Natural killer cell (primary cell): ENCODE data around the gene PUM2. TPM values are rescaled to one million over a fixed set of nuclear protein-coding genes. Genes with fewer than 3 reads are reported as not detected.

Source experiments
- ATAC-seq, 3 donors: fragments of 150-1000 bp in 2 of 3; fragments of 200-7000 bp in 1 of 3; cut with Tn5 transposase; 1 replicate in 1 of 3; 2 replicates in 2 of 3; pipeline ENCODE4 v1.10.0; 2021; ENCODE audit warnings: mild to moderate bottlenecking in 2 of 3, moderate library complexity in 2 of 3
- DNase-seq, 2 donors: peaks; one replicate each; pipeline versions ENCODE4 v3.0.0 to v3.0.0-alpha.2; 2013 to 2021; ENCODE audit warnings: mixed read lengths in 1 of 2
- H3K27ac ChIP-seq: one replicate; pipeline ENCODE4 v1.5.1; 2013; ENCODE audit warnings: mild to moderate bottlenecking, low read length
- H3K27me3 ChIP-seq: one replicate; pipeline ENCODE4 v1.6.1; 2013; ENCODE audit warnings: low read length; ENCODE audit not compliant: control insufficient read depth, insufficient read depth
- H3K36me3 ChIP-seq: one replicate; pipeline ENCODE4 v1.6.1; 2013; ENCODE audit warnings: low read length; ENCODE audit not compliant: control insufficient read depth, insufficient read depth
- H3K4me1 ChIP-seq: one replicate; pipeline ENCODE4 v1.6.1; 2013; ENCODE audit warnings: low read length; ENCODE audit not compliant: control insufficient read depth, insufficient read depth
- H3K4me3 ChIP-seq: one replicate; pipeline ENCODE4 v1.5.1; 2013; ENCODE audit warnings: low read length
- H3K9me3 ChIP-seq: one replicate; pipeline ENCODE4 v1.6.1; 2013; ENCODE audit warnings: low read length; ENCODE audit not compliant: control insufficient read depth, insufficient read depth
- H3K27ac Mint-ChIP-seq, 2 donors: one replicate each; pipeline ENCODE4 v1.8.0; 2022; ENCODE audit warnings: mild to moderate bottlenecking in 2 of 2, mixed read lengths in 2 of 2, moderate library complexity in 1 of 2
- H3K27me3 Mint-ChIP-seq, 2 donors: one replicate each; pipeline ENCODE4 v1.8.0; 2022; ENCODE audit warnings: low read depth in 2 of 2, mixed read lengths in 2 of 2
- H3K36me3 Mint-ChIP-seq: one replicate; pipeline ENCODE4 v1.8.0; 2022; ENCODE audit warnings: mixed read lengths
- H3K4me1 Mint-ChIP-seq, 2 donors: one replicate each; pipeline ENCODE4 v1.8.0; 2022; ENCODE audit warnings: mixed read lengths in 2 of 2
- H3K4me3 Mint-ChIP-seq: one replicate; pipeline ENCODE4 v1.8.0; 2022; ENCODE audit warnings: mild to moderate bottlenecking, moderate library complexity, mixed read lengths
- H3K9me3 Mint-ChIP-seq, 2 donors: one replicate each; pipeline ENCODE4 v1.8.0; 2022; ENCODE audit warnings: mixed read lengths in 2 of 2
- WGBS: methylation state at CpG from one replicate; pipeline ENCODE4 v1.1.7; 2013; ENCODE audit warnings: missing lambda C conversion rate; ENCODE audit not compliant: insufficient coverage; 5-methylcytosine and 5-hydroxymethylcytosine counted together
- intact Hi-C: fragments of 100-400 bp; cut with micrococcal nuclease; formaldehyde crosslinking; loops from one replicate; pipeline ENCODE4 v1.14.2; 2022
- total RNA-seq, 4 donors: library from RNA; stranded (reverse); fragments of 120-200 nt in 1 of 4; gene quantifications; one replicate each; pipeline versions ENCODE4 v1.2.3 to v1.2.4, GENCODE V29; 2013 to 2022
- TF ChIP-seq, protein P1 (sequence below): fragments of 200-600 bp; IDR thresholded peaks from one replicate; pipeline ENCODE4 v1.8.0; 2022; ENCODE audit warnings: antibody characterized with exemption

The PUM2 gene
- total RNA-seq, 3 donors from 2014 or later (not counting 1 experiment from before 2014, with no cell fraction given) = 115 to 157 (median 130) TPM

DNA sequence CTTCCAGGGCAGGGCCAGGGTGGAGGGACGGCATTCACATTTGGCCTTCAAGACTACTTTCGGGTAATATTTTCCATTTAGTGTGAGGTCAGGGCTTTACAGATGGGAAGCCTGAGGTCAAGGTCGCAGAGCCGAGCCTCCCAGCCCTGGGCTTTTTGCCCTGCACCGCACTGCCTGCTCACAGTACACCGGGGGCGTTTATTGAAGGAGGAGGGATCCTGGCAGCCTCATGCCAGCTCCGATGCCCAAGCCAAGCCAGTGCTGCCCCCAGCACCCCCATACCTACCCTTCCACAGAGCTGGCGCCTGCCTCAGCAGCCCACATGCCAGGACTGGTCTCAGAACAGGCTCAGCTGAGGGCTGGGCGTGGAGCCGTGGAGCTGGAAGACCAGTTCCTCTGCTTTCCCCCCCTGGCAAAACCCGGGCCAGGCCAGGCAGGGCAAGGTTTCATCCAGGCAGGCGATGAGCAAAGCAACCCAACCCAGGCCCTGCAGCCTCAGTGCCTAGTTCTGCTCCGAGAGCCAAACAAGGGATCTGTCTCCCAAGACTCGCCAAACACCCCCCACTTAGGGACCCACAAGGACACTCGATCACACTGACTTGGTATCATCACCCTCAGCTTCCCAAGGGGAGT lies 137.7 kb downstream of the PUM2 start:
- H3K4me1 Mint-ChIP-seq = no peaks in the 10 kb centered on the region
- Histone ChIP-seq H3K4me3 (no peak overlapping the region), H3K27ac (no peak overlapping the region), H3K9me3 (no peaks in the 10 kb centered on the region), H3K27me3 (no peaks in the 10 kb centered on the region), H3K36me3 (no peaks in the 10 kb centered on the region), H3K4me1 (no peaks in the 10 kb centered on the region)
- H3K36me3 Mint-ChIP-seq = no peaks in the 10 kb centered on the region
- no peak for ATAC-seq
- no peaks in the 10 kb centered on the region for H3K27me3 Mint-ChIP-seq
- no peaks in the 10 kb centered on the region for H3K9me3 Mint-ChIP-seq
- H3K27ac Mint-ChIP-seq = no peak overlapping the region
- 90% methylated on average over 16 of the region's 16 CpGs for WGBS
- intact Hi-C loops = no loop called here
- TF ChIP-seq, protein P1, sequence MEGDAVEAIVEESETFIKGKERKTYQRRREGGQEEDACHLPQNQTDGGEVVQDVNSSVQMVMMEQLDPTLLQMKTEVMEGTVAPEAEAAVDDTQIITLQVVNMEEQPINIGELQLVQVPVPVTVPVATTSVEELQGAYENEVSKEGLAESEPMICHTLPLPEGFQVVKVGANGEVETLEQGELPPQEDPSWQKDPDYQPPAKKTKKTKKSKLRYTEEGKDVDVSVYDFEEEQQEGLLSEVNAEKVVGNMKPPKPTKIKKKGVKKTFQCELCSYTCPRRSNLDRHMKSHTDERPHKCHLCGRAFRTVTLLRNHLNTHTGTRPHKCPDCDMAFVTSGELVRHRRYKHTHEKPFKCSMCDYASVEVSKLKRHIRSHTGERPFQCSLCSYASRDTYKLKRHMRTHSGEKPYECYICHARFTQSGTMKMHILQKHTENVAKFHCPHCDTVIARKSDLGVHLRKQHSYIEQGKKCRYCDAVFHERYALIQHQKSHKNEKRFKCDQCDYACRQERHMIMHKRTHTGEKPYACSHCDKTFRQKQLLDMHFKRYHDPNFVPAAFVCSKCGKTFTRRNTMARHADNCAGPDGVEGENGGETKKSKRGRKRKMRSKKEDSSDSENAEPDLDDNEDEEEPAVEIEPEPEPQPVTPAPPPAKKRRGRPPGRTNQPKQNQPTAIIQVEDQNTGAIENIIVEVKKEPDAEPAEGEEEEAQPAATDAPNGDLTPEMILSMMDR = no peak
- DNase-seq = no peak
- no peak overlapping the region for H3K4me3 Mint-ChIP-seq

DNA sequence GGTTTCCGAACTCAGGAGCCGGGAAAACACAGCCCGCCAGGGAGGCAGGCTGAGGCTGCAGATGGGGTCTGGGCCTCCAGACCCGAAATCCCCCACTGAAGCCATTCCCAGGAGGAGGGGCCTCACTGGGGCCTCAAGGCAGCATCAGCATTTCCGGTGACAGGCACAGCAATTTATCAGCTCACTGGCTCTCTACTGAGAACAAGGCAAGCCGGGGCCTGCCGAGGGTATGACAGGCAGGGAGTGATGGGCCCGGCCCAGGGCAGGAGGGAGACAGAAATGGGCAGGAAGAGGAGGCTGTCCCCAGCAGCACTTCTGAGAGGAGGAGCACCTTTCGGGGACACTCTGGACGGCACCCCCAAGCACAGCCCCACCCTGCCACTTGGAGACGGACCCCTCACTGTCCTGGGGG lies 138.2 kb downstream of the PUM2 start:
- WGBS = 60% methylated on average over 11 of the region's 11 CpGs
- H3K27ac ChIP-seq = no peak overlapping the region
- Mint-ChIP-seq H3K4me1 (no peaks in the 10 kb centered on the region), H3K9me3 (no peaks in the 10 kb centered on the region), H3K27me3 (no peaks in the 10 kb centered on the region), H3K4me3 (no peak overlapping the region), H3K27ac (no peak overlapping the region), H3K36me3 (no peaks in the 10 kb centered on the region)
- no peaks in the 10 kb centered on the region for H3K27me3 ChIP-seq
- intact Hi-C loops = no loop called here
- H3K4me1 ChIP-seq = no peaks in the 10 kb centered on the region
- H3K4me3 ChIP-seq = no peak overlapping the region
- H3K9me3 ChIP-seq = no peaks in the 10 kb centered on the region
- TF ChIP-seq, protein P1 = no peak
- H3K36me3 ChIP-seq = no peaks in the 10 kb centered on the region
- ATAC-seq (no peak), DNase-seq (no peak)

DNA sequence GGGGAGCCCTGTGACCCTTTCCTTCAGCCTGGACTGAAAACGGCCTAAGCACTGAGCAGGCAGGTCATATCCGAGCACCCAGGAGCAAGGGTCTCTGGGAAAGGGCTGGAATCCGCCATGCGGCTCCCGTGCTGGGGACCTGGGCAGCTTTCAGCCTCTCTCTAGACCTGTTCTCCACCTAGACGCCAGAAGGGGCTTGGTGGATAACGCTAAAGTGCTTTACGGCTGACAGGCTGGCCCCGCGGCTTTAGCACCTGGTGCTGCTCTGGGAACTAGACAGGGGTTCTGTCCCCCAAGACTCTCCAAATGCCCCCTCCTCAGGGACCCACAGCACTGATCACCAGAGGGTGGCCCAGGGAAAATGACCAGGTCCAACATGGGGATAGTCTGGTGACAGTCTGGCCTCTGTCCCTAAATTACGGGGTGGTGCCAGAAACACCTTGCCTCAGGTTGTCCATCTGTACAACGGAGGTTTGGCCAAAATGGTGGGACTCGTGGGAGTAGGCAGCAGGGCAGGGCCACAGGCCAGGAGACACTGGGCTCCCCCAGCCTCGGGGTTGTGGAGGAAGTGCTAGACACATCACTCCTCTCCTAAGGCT lies 138.7 kb downstream of the PUM2 start:
- intact Hi-C loops = no loop called here
- no peaks in the 10 kb centered on the region for H3K36me3 Mint-ChIP-seq
- no peaks in the 10 kb centered on the region for H3K27me3 Mint-ChIP-seq
- no peaks in the 10 kb centered on the region for H3K9me3 ChIP-seq
- H3K4me1 ChIP-seq = no peaks in the 10 kb centered on the region
- TF ChIP-seq, protein P1 = no peak
- no peak overlapping the region for H3K27ac ChIP-seq
- no peak overlapping the region for H3K27ac Mint-ChIP-seq
- ATAC-seq = no peak
- H3K27me3 ChIP-seq = no peaks in the 10 kb centered on the region
- H3K4me1 Mint-ChIP-seq = no peaks in the 10 kb centered on the region
- DNase-seq = no peak
- H3K4me3 Mint-ChIP-seq = no peak overlapping the region
- no peak overlapping the region for H3K4me3 ChIP-seq
- no peaks in the 10 kb centered on the region for H3K36me3 ChIP-seq
- H3K9me3 Mint-ChIP-seq = no peaks in the 10 kb centered on the region
- 86% methylated on average over 14 of the region's 14 CpGs for WGBS

DNA sequence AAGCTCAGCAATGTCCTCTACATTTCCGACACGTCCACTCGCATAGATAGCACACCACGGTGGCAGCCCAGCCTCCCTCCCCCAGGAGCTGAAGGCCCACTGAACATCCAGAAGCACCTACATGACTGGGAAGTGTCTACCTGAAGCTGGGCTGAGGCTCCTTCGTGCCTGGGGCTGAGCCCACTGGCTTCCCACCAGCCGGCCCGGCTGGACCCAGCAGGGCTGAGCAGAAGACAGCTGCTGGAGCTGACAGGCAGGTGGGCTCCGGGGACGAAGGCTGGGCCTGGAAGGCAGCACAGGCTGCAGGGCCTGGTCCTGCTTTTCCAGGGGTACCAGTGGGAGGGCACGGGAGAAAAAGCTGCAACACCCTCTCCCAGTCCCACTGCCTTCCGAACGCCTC lies 139.2 kb downstream of the PUM2 start:
- Histone ChIP-seq H3K27me3 (no peaks in the 10 kb centered on the region), H3K4me3 (no peak overlapping the region), H3K27ac (no peak overlapping the region), H3K36me3 (no peaks in the 10 kb centered on the region), H3K9me3 (no peaks in the 10 kb centered on the region), H3K4me1 (no peaks in the 10 kb centered on the region)
- Mint-ChIP-seq H3K27me3 (no peaks in the 10 kb centered on the region), H3K36me3 (no peaks in the 10 kb centered on the region), H3K4me1 (no peaks in the 10 kb centered on the region), H3K4me3 (no peak overlapping the region), H3K9me3 (no peaks in the 10 kb centered on the region), H3K27ac (no peak overlapping the region)
- no peak for DNase-seq
- TF ChIP-seq, protein P1 = no peak
- 85% methylated on average over 12 of the region's 12 CpGs for WGBS
- ATAC-seq = no peak
- intact Hi-C loops = no loop called here
